H9 (cell line): ENCODE data around the gene ITPKB. TPM values are rescaled to one million over a fixed set of nuclear protein-coding genes. Genes with fewer than 3 reads are reported as not detected.

Source experiments
- DNase-seq: peaks from one replicate; pipeline ENCODE4 v3.0.0-alpha.2; 2017
- H2AFZ ChIP-seq: one replicate; pipeline ENCODE4 v1.6.1; 2013; ENCODE audit warnings: mild to moderate bottlenecking, low read length, control low read depth, moderate library complexity
- H2AK5ac ChIP-seq: 2 replicates; pipeline ENCODE4 v1.6.1; 2013; ENCODE audit warnings: low read length, control low read depth, mixed read lengths; ENCODE audit not compliant: insufficient read length
- H2BK120ac ChIP-seq: one replicate; pipeline ENCODE4 v1.6.1; 2013; ENCODE audit warnings: low read depth, mild to moderate bottlenecking, low read length, control low read depth, inconsistent platforms; ENCODE audit not compliant: poor library complexity, severe bottlenecking
- H2BK12ac ChIP-seq: 2 replicates; pipeline ENCODE4 v1.6.1; 2013; ENCODE audit warnings: low read length, control low read depth, mixed read lengths, low read depth; ENCODE audit not compliant: insufficient read length
- H2BK15ac ChIP-seq: 2 replicates; pipeline ENCODE4 v1.6.1; 2013; ENCODE audit warnings: low read depth, low read length, control low read depth
- H2BK20ac ChIP-seq: one replicate; pipeline ENCODE4 v1.6.1; 2013; ENCODE audit warnings: low read depth, mild to moderate bottlenecking, low read length, control low read depth, inconsistent platforms; ENCODE audit not compliant: poor library complexity, severe bottlenecking
- H2BK5ac ChIP-seq: 2 replicates; pipeline ENCODE4 v1.6.1; 2013; ENCODE audit warnings: low read length, control low read depth, mixed read lengths; ENCODE audit not compliant: insufficient read length
- H3K14ac ChIP-seq: 2 replicates; pipeline ENCODE4 v1.6.1; 2013; ENCODE audit warnings: low read length, control low read depth; ENCODE audit not compliant: insufficient read depth
- H3K18ac ChIP-seq: 2 replicates; pipeline ENCODE4 v1.6.1; 2013; ENCODE audit warnings: low read depth, mild to moderate bottlenecking, mixed read lengths, low read length, control low read depth; ENCODE audit not compliant: insufficient read length
- H3K23ac ChIP-seq: 2 replicates; pipeline ENCODE4 v1.6.1; 2013; ENCODE audit warnings: low read length, control low read depth, mixed read lengths, low read depth; ENCODE audit not compliant: insufficient read length
- H3K23me2 ChIP-seq: 2 replicates; pipeline ENCODE4 v1.6.1; 2013; ENCODE audit warnings: low read depth, mild to moderate bottlenecking, mixed read lengths, low read length, control low read depth; ENCODE audit not compliant: insufficient read length, poor library complexity, severe bottlenecking
- H3K27ac ChIP-seq: 2 replicates; pipeline ENCODE4 v1.5.1; 2013; ENCODE audit warnings: low read length, control low read depth, mixed read lengths, low read depth; ENCODE audit not compliant: insufficient read length
- H3K27me3 ChIP-seq: 2 replicates; pipeline ENCODE4 v1.6.1; 2013; ENCODE audit warnings: low read length, control low read depth, inconsistent platforms; ENCODE audit not compliant: insufficient read depth
- H3K4ac ChIP-seq: 2 replicates; pipeline ENCODE4 v1.6.1; 2013; ENCODE audit warnings: low read depth, mild to moderate bottlenecking, control low read depth, inconsistent platforms, low read length, moderate library complexity
- H3K4me1 ChIP-seq: 2 replicates; pipeline ENCODE4 v1.6.1; 2013; ENCODE audit warnings: low read length, control low read depth, inconsistent platforms; ENCODE audit not compliant: insufficient read depth
- H3K4me2 ChIP-seq: 2 replicates; pipeline ENCODE4 v1.6.1; 2013; ENCODE audit warnings: low read length, control low read depth, mixed read lengths; ENCODE audit not compliant: insufficient read length, insufficient read depth
- H3K56ac ChIP-seq: 2 replicates; pipeline ENCODE4 v1.6.1; 2013; ENCODE audit warnings: low read depth, mild to moderate bottlenecking, mixed read lengths, low read length, control low read depth; ENCODE audit not compliant: insufficient read length
- H3K79me1 ChIP-seq: 2 replicates; pipeline ENCODE4 v1.6.1; 2013; ENCODE audit warnings: low read depth, mild to moderate bottlenecking, moderate library complexity, low read length, control low read depth, inconsistent platforms; ENCODE audit not compliant: insufficient read depth, poor library complexity, severe bottlenecking
- H3K79me2 ChIP-seq: 2 replicates; pipeline ENCODE4 v1.6.1; 2013; ENCODE audit warnings: low read length, control low read depth, inconsistent platforms; ENCODE audit not compliant: insufficient read depth
- H3K9ac ChIP-seq: 2 replicates; pipeline ENCODE4 v1.6.1; 2013; ENCODE audit warnings: low read length, control low read depth, mixed read lengths; ENCODE audit not compliant: insufficient read length; ENCODE audit errors: extremely low read depth
- H3K9me3 ChIP-seq: one replicate; pipeline ENCODE4 v1.6.1; 2013; ENCODE audit warnings: low read depth, low read length, inconsistent platforms; ENCODE audit not compliant: control insufficient read depth
- H3T11ph ChIP-seq: one replicate; pipeline ENCODE4 v1.6.1; 2013; ENCODE audit warnings: mild to moderate bottlenecking, low read length, control low read depth, inconsistent platforms
- H4K20me1 ChIP-seq: one replicate; pipeline ENCODE4 v1.6.1; 2013; ENCODE audit not compliant: control insufficient read depth, insufficient read length, insufficient read depth
- H4K5ac ChIP-seq: 2 replicates; pipeline ENCODE4 v1.6.1; 2013; ENCODE audit warnings: low read depth, mild to moderate bottlenecking, mixed read lengths, low read length, control low read depth; ENCODE audit not compliant: insufficient read length
- H4K8ac ChIP-seq: replicated peaks from 2 replicates; pipeline ENCODE4 v1.6.1; 2013; ENCODE audit warnings: low read length, control low read depth, mixed read lengths, low read depth; ENCODE audit not compliant: insufficient read length
- H4K91ac ChIP-seq: 2 replicates; pipeline ENCODE4 v1.6.1; 2013; ENCODE audit warnings: low read depth, mild to moderate bottlenecking, moderate library complexity, mixed read lengths, low read length, control low read depth; ENCODE audit not compliant: insufficient read length
- H3K27ac Mint-ChIP-seq, 3 experiments: 2 replicates in 2 of 3; 3 replicates in 1 of 3; pipeline ENCODE4 v1.8.0; 2020 to 2021; ENCODE audit warnings: mixed read lengths in 3 of 3, mild to moderate bottlenecking in 1 of 3, moderate library complexity in 1 of 3
- H3K27me3 Mint-ChIP-seq: 2 replicates; pipeline ENCODE4 v1.8.0; 2021; ENCODE audit warnings: low read depth, mild to moderate bottlenecking, moderate library complexity, mixed read lengths
- H3K36me3 Mint-ChIP-seq, 3 experiments: 2 replicates in 2 of 3; 3 replicates in 1 of 3; pipeline ENCODE4 v1.8.0; 2020 to 2021; ENCODE audit warnings: low read depth in 3 of 3, mixed read lengths in 3 of 3; ENCODE audit not compliant: insufficient read depth in 1 of 3
- H3K4me1 Mint-ChIP-seq, 2 experiments: 2 replicates each; pipeline ENCODE4 v1.8.0; 2020; ENCODE audit warnings: mixed read lengths in 2 of 2
- H3K4me3 Mint-ChIP-seq, 2 experiments: 2 replicates in 1 of 2; 3 replicates in 1 of 2; pipeline ENCODE4 v1.8.0; 2020 to 2021; ENCODE audit warnings: mild to moderate bottlenecking in 2 of 2, mixed read lengths in 2 of 2, moderate library complexity in 1 of 2
- H3K9me3 Mint-ChIP-seq, 2 experiments: 2 replicates in 1 of 2; 3 replicates in 1 of 2; pipeline ENCODE4 v1.8.0; 2020; ENCODE audit warnings: mild to moderate bottlenecking in 2 of 2, mixed read lengths in 2 of 2, moderate library complexity in 1 of 2
- WGBS: extraction: QIAGEN DNeasy Blood & Tissue Kit; methylation state at CpG from one replicate; pipeline ENCODE4 v1.1.7; 2013; ENCODE audit warnings: missing lambda C conversion rate, low lambda C conversion rate, mixed read lengths; ENCODE audit not compliant: insufficient read length; ENCODE audit errors: extremely low coverage; 5-methylcytosine and 5-hydroxymethylcytosine counted together
- total RNA-seq: library from RNA; stranded (reverse); gene quantifications from 2 replicates; pipeline ENCODE4 v1.2.1, GENCODE V29; 2021
- TF ChIP-seq, protein P1 (sequence below): fragments of 200-600 bp; sonication (generic); conservative IDR thresholded peaks from 3 replicates; pipeline ENCODE4 v1.8.0; 2021; ENCODE audit warnings: antibody characterized with exemption, mild to moderate bottlenecking

ITPKB gene
- total RNA-seq, 1 experiment from 2014 or later: 3.8 TPM

DNA sequence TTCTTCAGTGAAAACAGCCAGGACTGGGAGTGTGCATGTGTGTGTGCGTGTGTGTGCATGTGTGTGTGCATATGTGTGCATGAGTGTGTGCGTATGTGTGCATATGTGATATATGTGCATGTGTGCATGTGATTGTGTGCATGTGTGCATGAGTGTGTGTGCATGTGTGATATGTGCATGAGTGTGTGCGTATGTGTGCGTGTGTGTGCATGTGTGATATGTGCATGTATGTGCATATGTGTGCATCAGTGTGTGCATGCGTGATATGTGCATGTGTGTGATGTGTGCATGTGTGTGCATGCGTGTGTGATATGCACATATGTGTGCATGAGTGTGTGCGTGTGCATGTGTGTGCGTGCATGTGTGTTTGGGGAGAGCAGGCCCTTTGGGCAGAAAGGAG lies 89.8 kb downstream of the ITPKB start:
- H3K27me3 Mint-ChIP-seq: no peaks in the 10 kb centered on the region; the same call in none of the 2 replicates
- Histone ChIP-seq H3K79me2 (no peaks in the 10 kb centered on the region), H4K20me1 (no peaks in the 10 kb centered on the region), H4K8ac (peak overlapping the region; percentile 4), H2BK5ac (no peak overlapping the region), H3K4me2 (no peak overlapping the region), H3K4me1 (peaks cover 6% of the 10 kb centered on the region; the same call in 1 of the 2 replicates), H3K9me3 (no peaks in the 10 kb centered on the region), H3T11ph (no peak overlapping the region), H3K9ac (no peak overlapping the region), H2BK120ac (no peak overlapping the region), H2BK12ac (no peak overlapping the region), H2BK20ac (no peak overlapping the region), H3K56ac (no peak overlapping the region), H4K91ac (no peak overlapping the region), H3K23me2 (no peaks in the 10 kb centered on the region), H3K23ac (peak overlapping the region; percentile 2), H3K79me1 (no peaks in the 10 kb centered on the region), H2AFZ (no peak overlapping the region), H3K4ac (no peak overlapping the region), H3K27me3 (no peaks in the 10 kb centered on the region), H3K27ac (no peak overlapping the region), H3K14ac (no peak overlapping the region), H2AK5ac (no peak overlapping the region), H3K18ac (no peak overlapping the region), H4K5ac (peak overlapping the region; percentile 9), H2BK15ac (no peak overlapping the region)
- no CpG with 5 or more reads among the region's 8 CpGs for WGBS
- no peak for DNase-seq
- peaks cover 0 to 3% of the 10 kb centered on the region in 2 experiments; a peak in 1 of 5 replicates for H3K9me3 Mint-ChIP-seq
- TF ChIP-seq, protein P1, sequence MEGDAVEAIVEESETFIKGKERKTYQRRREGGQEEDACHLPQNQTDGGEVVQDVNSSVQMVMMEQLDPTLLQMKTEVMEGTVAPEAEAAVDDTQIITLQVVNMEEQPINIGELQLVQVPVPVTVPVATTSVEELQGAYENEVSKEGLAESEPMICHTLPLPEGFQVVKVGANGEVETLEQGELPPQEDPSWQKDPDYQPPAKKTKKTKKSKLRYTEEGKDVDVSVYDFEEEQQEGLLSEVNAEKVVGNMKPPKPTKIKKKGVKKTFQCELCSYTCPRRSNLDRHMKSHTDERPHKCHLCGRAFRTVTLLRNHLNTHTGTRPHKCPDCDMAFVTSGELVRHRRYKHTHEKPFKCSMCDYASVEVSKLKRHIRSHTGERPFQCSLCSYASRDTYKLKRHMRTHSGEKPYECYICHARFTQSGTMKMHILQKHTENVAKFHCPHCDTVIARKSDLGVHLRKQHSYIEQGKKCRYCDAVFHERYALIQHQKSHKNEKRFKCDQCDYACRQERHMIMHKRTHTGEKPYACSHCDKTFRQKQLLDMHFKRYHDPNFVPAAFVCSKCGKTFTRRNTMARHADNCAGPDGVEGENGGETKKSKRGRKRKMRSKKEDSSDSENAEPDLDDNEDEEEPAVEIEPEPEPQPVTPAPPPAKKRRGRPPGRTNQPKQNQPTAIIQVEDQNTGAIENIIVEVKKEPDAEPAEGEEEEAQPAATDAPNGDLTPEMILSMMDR: no peak
- H3K27ac Mint-ChIP-seq: peak overlapping the region in 1 of 3 experiments; percentile 40; a peak in 2 of 7 replicates
- peaks cover 25 to 39% of the 10 kb centered on the region in 2 experiments for H3K4me1 Mint-ChIP-seq
- no peak overlapping the region; a peak in 1 of 5 replicates for H3K4me3 Mint-ChIP-seq
- H3K36me3 Mint-ChIP-seq: no peaks in the 10 kb centered on the region
